Measurements from ENCODE around the gene ST7. TPM values are rescaled to one million over a fixed set of nuclear protein-coding genes. Genes with fewer than 3 reads are reported as not detected.

ST7 gene
- total RNA-seq, 1 experiment from 2014 or later = 12.4 TPM

- CTCF ChIA-PET = interaction anchor here (1.3 kb wide), 1 partner anchor 20 kb away, joined by 4 read pairs; no protein-coding TSS in a partner anchor
- ATAC-seq (no peak), DNase-seq (ENCODE audit: low spot score) (no peak)
- TF ChIP-seq PREB (CRISPR knock-in tag; IDR thresholded peaks at IDR 0.05; ENCODE audit: borderline replicate concordance) (no peak), SP1 (CRISPR knock-in tag; conservative IDR thresholded peaks at IDR 0.05) (no peak), ZBTB21 (CRISPR knock-in tag; IDR thresholded peaks at IDR 0.05; ENCODE audit: borderline replicate concordance) (no peak), SMAD3 (CRISPR knock-in tag; IDR thresholded peaks at IDR 0.05; ENCODE audit: borderline replicate concordance) (no peak), CREM (CRISPR knock-in tag; IDR thresholded peaks at IDR 0.05) (no peak), GTF2I (CRISPR knock-in tag; conservative IDR thresholded peaks at IDR 0.05) (no peak), USF1 (CRISPR knock-in tag; IDR thresholded peaks at IDR 0.05) (no peak), CDX4 (CRISPR knock-in tag; IDR thresholded peaks at IDR 0.05; ENCODE audit: borderline replicate concordance) (no peak), CREB1 (CRISPR knock-in tag; IDR thresholded peaks at IDR 0.05) (no peak), ZNF138 (CRISPR knock-in tag; conservative IDR thresholded peaks at IDR 0.05) (no peak), NR3C1 (CRISPR knock-in tag; conservative IDR thresholded peaks at IDR 0.05; ENCODE audit: low read depth) (no peak), ZNF423 (CRISPR knock-in tag; IDR thresholded peaks at IDR 0.05) (no peak), MLX (CRISPR knock-in tag; IDR thresholded peaks at IDR 0.05) (no peak)
- TF ChIP-seq, protein P1, sequence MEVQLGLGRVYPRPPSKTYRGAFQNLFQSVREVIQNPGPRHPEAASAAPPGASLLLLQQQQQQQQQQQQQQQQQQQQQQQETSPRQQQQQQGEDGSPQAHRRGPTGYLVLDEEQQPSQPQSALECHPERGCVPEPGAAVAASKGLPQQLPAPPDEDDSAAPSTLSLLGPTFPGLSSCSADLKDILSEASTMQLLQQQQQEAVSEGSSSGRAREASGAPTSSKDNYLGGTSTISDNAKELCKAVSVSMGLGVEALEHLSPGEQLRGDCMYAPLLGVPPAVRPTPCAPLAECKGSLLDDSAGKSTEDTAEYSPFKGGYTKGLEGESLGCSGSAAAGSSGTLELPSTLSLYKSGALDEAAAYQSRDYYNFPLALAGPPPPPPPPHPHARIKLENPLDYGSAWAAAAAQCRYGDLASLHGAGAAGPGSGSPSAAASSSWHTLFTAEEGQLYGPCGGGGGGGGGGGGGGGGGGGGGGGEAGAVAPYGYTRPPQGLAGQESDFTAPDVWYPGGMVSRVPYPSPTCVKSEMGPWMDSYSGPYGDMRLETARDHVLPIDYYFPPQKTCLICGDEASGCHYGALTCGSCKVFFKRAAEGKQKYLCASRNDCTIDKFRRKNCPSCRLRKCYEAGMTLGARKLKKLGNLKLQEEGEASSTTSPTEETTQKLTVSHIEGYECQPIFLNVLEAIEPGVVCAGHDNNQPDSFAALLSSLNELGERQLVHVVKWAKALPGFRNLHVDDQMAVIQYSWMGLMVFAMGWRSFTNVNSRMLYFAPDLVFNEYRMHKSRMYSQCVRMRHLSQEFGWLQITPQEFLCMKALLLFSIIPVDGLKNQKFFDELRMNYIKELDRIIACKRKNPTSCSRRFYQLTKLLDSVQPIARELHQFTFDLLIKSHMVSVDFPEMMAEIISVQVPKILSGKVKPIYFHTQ (CRISPR knock-in tag; IDR thresholded peaks at IDR 0.05) = no peak
- TF ChIP-seq, protein P2, sequence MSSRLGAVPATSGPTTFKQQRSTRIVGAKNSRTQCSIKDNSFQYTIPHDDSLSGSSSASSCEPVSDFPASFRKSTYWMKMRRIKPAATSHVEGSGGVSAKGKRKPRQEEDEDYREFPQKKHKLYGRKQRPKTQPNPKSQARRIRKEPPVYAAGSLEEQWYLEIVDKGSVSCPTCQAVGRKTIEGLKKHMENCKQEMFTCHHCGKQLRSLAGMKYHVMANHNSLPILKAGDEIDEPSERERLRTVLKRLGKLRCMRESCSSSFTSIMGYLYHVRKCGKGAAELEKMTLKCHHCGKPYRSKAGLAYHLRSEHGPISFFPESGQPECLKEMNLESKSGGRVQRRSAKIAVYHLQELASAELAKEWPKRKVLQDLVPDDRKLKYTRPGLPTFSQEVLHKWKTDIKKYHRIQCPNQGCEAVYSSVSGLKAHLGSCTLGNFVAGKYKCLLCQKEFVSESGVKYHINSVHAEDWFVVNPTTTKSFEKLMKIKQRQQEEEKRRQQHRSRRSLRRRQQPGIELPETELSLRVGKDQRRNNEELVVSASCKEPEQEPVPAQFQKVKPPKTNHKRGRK (CRISPR knock-in tag; IDR thresholded peaks at IDR 0.05; ENCODE audit: borderline replicate concordance) = no peak
- TF ChIP-seq, protein P3, sequence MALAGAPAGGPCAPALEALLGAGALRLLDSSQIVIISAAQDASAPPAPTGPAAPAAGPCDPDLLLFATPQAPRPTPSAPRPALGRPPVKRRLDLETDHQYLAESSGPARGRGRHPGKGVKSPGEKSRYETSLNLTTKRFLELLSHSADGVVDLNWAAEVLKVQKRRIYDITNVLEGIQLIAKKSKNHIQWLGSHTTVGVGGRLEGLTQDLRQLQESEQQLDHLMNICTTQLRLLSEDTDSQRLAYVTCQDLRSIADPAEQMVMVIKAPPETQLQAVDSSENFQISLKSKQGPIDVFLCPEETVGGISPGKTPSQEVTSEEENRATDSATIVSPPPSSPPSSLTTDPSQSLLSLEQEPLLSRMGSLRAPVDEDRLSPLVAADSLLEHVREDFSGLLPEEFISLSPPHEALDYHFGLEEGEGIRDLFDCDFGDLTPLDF (CRISPR knock-in tag; IDR thresholded peaks at IDR 0.05) = no peak
- TF ChIP-seq, protein P4, sequence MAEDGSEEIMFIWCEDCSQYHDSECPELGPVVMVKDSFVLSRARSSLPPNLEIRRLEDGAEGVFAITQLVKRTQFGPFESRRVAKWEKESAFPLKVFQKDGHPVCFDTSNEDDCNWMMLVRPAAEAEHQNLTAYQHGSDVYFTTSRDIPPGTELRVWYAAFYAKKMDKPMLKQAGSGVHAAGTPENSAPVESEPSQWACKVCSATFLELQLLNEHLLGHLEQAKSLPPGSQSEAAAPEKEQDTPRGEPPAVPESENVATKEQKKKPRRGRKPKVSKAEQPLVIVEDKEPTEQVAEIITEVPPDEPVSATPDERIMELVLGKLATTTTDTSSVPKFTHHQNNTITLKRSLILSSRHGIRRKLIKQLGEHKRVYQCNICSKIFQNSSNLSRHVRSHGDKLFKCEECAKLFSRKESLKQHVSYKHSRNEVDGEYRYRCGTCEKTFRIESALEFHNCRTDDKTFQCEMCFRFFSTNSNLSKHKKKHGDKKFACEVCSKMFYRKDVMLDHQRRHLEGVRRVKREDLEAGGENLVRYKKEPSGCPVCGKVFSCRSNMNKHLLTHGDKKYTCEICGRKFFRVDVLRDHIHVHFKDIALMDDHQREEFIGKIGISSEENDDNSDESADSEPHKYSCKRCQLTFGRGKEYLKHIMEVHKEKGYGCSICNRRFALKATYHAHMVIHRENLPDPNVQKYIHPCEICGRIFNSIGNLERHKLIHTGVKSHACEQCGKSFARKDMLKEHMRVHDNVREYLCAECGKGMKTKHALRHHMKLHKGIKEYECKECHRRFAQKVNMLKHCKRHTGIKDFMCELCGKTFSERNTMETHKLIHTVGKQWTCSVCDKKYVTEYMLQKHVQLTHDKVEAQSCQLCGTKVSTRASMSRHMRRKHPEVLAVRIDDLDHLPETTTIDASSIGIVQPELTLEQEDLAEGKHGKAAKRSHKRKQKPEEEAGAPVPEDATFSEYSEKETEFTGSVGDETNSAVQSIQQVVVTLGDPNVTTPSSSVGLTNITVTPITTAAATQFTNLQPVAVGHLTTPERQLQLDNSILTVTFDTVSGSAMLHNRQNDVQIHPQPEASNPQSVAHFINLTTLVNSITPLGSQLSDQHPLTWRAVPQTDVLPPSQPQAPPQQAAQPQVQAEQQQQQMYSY (CRISPR knock-in tag; IDR thresholded peaks at IDR 0.05) = no peak
- TF ChIP-seq, protein P5, sequence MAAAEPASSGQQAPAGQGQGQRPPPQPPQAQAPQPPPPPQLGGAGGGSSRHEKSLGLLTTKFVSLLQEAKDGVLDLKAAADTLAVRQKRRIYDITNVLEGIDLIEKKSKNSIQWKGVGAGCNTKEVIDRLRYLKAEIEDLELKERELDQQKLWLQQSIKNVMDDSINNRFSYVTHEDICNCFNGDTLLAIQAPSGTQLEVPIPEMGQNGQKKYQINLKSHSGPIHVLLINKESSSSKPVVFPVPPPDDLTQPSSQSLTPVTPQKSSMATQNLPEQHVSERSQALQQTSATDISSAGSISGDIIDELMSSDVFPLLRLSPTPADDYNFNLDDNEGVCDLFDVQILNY (CRISPR knock-in tag; IDR thresholded peaks at IDR 0.05) = no peak
- peaks cover 4% of the 10 kb centered on the region for H3K27me3 Mint-ChIP-seq (ENCODE audit: low read depth)
- no peak overlapping the region for H3K27ac Mint-ChIP-seq
- 0 out of 2 replicates have a peak, but pooled peaks cover 2% of the 10 kb centered on the region for H3K36me3 Mint-ChIP-seq
- no peaks in the 10 kb centered on the region for H3K9me3 Mint-ChIP-seq
- POLR2A ChIA-PET = no interaction called here
- H3K4me1 Mint-ChIP-seq = peaks cover 31% of the 10 kb centered on the region
- H3K4me3 Mint-ChIP-seq = no peak overlapping the region
Measured at GRCh38 chr7:116950889-116951351, 2.4 kb upstream of the ST7 start.

All from WTC11 (cell line).